Omental fat pad (tissue), 4 donors: Measurements from ENCODE around the gene MYO1C. TPM values are rescaled to one million over a fixed set of nuclear protein-coding genes. Genes with fewer than 3 reads are reported as not detected.

Experiments
- ATAC-seq: fragments of 150-250 bp; one replicate; pipeline ENCODE4 v1.9.1; 2016; ENCODE audit warnings: mild to moderate bottlenecking, moderate library complexity; ENCODE audit not compliant: low FRiP score
- DNase-seq: peaks from one replicate; pipeline ENCODE4 v3.0.0-alpha.2; 2019; ENCODE audit warnings: low spot score
- total RNA-seq, 4 donors: library from RNA; depleted of rRNA; stranded (reverse); fragments of >200 nt; gene quantifications; one replicate each; pipeline ENCODE4 v1.1.0, GENCODE V29; 2016
- TF ChIP-seq, protein P1 (sequence below), 3 donors: fragments of 450-650 bp; IDR thresholded peaks; one replicate each; pipeline ENCODE4 v1.5.1; 2016 to 2017; ENCODE audit warnings: antibody characterized with exemption in 3 of 3, mild to moderate bottlenecking in 3 of 3, moderate library complexity in 2 of 3

Gene MYO1C
- total RNA-seq, 4 donors from 2014 or later: 194 to 367 (median 207) TPM

GRCh38 chr17:1475321-1475854 is 17.1 kb downstream of the MYO1C start:
- no peak for ATAC-seq

GRCh38 chr17:1474402-1475189 is 17.9 kb downstream of the MYO1C start:
- ATAC-seq (no peak), DNase-seq (no peak)
- TF ChIP-seq, protein P1, sequence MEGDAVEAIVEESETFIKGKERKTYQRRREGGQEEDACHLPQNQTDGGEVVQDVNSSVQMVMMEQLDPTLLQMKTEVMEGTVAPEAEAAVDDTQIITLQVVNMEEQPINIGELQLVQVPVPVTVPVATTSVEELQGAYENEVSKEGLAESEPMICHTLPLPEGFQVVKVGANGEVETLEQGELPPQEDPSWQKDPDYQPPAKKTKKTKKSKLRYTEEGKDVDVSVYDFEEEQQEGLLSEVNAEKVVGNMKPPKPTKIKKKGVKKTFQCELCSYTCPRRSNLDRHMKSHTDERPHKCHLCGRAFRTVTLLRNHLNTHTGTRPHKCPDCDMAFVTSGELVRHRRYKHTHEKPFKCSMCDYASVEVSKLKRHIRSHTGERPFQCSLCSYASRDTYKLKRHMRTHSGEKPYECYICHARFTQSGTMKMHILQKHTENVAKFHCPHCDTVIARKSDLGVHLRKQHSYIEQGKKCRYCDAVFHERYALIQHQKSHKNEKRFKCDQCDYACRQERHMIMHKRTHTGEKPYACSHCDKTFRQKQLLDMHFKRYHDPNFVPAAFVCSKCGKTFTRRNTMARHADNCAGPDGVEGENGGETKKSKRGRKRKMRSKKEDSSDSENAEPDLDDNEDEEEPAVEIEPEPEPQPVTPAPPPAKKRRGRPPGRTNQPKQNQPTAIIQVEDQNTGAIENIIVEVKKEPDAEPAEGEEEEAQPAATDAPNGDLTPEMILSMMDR (IDR thresholded peaks at IDR 0.05): no peak

More at GRCh38 chr17:1475321-1475854, 17.1 kb downstream of the MYO1C start:
- DNase-seq: no peak
- TF ChIP-seq, protein P1 (IDR thresholded peaks at IDR 0.05): no peak

DNA sequence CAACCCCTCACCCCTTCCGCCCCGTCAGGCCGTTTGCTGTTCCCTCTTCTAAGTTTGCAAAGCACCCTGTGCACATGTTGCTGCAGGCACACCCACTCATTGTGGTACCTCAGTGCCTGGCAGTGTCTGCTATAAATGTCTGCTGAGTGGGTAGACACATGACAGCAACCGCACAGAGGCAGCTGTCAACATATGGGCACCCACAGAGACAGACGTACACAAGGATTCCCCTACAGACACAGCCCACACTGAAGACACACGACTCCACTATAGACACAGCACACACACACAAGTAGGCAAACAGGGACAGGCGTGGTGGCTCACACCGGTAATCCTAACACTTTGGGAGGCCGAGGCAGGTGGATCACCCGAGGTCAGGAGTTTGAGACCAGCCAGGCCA is 18.6 kb downstream of the MYO1C start:
- TF ChIP-seq, protein P1 (IDR thresholded peaks at IDR 0.05): no peak
- no peak for ATAC-seq

GRCh38 chr17:1473170-1473569 is 19.3 kb downstream of the MYO1C start:
- TF ChIP-seq, protein P1 (IDR thresholded peaks at IDR 0.05): no peak
- ATAC-seq (no peak), DNase-seq (no peak)

More for the DNA sequence above, 18.6 kb downstream of the MYO1C start:
- DNase-seq: no peak

DNA sequence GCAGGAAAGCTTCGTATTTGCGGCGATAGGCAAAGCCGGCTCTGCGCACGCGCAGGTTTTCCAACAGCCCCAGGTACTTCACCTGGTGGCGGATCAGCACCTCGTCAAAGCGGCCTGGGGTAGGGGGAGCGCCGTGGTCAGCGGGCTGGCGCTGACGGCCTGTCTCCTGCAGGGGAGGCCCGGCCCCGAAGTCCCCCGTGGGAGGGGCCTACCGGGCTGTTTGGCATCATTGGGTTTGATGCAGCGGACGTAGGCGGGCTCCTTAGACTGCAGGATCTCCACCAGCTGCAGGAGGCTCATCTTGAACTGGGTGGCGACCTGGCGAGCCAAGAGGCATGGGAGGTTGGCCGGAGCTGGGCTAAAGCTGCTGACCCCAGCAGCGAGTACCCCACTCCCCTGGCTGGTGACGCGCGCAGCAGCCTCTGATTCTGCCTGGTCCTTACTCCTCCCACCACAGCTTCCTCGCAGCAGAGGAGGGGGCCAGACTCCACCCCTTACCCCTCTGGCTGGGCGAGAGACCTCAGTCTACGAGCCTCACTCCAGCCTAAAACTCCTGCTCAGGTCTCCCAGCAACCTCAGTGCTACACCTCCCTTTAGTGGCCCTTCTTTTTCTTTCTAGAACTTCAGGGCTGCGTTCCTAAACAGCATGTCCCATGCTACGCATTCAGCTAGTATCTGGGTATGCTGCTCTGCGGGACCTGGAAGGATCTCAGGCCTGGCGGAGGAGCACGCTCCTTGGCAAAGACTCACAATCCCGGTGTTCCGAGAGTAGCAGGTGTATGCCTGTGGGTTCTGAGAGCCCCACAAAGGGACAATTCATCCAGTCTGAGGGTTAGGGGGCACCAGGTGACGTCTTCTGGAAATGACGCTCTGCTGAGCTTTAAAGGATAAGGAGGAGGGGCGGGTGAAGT is 20.3 kb downstream of the MYO1C start:
- ATAC-seq: no peak
- TF ChIP-seq, protein P1 (IDR thresholded peaks at IDR 0.05): no peak
- no peak for DNase-seq

DNA sequence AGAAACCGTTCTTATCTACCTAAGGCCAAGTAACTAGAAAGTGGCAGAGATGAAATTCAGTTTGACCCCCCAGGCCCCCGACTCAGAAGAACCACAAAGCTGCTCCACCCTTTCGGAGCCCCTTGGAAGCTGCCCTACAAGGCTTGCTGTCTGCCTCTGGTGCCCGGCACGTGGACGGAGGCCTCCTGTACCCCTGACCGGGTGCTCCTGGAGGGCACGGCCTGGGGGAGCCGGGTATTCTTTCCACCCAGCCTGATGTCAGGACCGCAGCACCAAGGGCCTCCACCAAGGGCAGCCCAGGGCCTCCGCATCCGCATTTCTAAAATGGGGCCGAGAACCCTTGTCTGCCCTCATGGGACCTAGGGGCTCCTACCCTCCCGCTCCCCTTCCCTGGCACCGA is 21.0 kb downstream of the MYO1C start:
- no peak for DNase-seq
- TF ChIP-seq, protein P1 (IDR thresholded peaks at IDR 0.05): no peak
- no peak for ATAC-seq
